Measurements from ENCODE around the gene HK2.
"Not testable (repeated sequence)": the region's sequence is repeated elsewhere in the genome, so short reads cannot be mapped to it uniquely, and the experiment has no call there.

Gene HK2

DNA sequence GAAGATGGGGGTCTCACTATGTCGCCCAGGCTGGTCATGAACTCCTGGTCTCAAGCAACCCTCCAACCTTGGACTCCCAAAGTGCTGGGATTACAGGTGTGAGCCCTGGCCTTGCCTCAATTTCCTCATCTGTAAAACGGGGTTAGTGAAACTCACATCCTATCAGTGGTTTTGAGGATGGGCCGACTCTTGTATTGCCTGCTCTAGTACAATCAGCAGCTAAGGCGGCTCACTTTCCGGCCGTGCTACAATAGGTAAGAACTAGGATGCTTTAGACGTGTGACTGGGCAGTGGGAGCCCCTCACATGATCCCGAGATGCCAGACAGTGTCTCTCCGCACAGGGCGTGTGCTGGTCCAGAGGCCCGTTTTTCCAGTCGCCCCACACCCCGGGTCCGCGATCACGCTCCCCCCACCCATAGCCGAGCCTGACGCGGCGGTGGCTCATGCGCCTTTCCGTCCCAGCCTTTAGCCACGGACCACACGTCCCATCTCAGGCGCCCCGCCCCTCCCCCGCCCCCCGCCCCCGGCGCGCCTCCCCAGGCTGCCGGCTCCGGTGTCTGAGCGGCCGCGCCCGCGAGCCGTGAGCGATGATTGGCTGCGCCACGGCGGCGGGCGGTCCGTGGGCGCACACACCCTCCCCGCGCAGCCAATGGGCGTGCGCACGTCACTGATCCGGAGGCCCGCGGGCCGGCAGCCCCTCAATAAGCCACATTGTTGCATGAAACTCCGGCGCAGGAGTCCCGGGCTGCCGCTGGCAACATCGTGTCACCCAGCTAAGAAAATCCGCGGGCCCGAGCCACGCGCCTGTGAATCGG, at the start of gene HK2:
Gene HK2 (plus strand): TSS at position 710 of the 816 bp plus-strand sequence. CDS start 454 bp downstream, outside the sequence.
- DNase-seq: peak; percentile 82

DNA sequence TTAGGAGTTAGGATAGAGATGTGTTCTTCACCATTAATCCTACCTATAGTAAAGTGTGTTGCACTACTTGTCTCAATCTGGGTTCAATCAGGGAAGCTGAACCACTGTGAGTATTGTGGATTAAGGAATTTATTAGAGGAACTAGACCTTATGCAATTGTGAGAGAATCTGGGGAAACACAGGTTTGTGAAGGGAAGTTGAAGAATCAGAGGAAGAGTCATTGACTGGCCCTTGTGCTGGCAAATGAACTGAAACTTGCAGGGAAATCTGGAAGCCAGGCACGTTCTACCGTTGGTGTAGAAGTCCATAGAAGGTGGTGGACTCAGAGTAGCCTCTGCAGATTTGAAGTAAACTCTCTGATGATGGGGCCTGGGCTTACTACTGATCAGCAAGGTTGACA, 44.7 kb upstream of the HK2 start:
- DNase-seq: no peak

DNA sequence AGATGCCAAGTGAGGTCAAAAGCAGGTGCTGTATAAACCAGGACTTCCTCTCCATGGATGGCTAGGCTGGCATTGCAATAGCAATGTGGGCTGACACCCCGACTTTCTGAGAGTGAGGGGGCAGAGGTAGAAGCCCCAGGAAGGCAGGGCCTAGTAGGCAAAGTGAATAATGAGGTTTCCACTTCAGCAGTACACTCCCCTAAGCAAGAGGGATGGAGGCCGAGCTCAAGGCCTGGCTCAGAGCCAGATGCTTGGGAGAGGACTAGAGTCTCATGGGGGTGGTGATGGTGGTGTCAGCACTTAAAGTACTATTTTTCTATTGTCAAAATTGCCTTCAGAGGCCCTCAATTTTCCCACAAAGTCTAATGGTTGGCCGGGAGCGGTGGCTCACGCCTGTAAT, 41.6 kb upstream of the HK2 start:
- DNase-seq: no peak

DNA sequence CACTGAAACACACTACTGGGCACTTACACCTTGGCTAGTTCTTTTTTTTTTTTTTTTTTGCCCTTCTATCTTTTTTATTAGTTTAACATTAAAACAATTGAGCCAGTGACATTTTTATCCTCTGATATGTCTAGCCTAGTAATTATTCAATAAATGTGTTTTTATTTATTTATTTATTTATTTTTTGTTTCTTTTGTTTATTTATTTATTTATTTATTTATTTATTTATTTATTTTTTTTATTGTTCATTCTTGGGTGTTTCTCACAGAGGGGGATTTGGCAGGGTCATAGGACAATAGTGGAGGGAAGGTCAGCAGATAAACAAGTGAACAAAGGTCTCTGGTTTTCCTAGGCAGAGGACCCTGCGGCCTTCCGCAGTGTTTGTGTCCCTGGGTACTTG, 39.0 kb upstream of the HK2 start:
- not testable (repeated sequence) for DNase-seq

DNA sequence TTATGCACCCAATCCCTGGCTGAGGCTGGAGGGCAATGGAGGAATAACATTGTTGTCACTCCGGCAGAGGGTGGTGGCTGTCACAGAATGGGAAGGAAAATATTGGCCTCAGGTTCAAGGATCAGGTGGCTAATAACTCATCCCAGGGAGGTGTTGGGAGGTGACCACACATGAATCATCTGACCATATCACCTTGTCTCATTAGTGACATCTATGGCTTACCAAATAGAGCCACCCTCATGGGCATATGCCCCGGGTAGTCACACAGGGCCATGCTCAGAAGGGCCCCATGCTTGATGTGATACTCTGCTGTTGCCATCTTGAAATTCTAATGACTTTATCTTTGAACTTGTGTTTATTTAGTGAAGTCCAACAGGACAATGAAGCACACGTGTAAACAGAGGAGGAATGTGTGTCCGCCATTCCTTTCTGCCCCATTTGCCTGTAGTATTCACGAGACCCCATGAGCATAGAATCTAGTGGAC, 27.5 kb upstream of the HK2 start:
- DNase-seq: no peak

DNA sequence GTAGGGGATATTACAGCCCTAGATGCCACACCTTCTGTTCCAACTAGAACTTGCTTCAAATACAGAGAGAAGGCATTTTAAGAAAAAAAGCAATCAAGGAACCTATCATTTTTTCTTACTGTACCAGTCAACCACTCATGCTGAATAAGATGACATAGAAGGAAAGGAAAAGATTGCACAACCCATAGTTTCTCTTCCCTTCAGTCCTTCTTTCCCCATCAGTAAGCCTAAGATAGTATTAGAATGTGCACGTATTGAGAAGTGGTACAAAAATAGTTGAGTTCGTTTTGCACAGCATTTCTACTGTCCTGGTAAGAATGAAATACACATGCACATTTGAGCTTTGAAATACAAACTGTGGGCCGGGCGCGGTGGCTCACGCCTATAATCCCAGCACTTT, 27.0 kb upstream of the HK2 start:
- no peak for DNase-seq

DNA sequence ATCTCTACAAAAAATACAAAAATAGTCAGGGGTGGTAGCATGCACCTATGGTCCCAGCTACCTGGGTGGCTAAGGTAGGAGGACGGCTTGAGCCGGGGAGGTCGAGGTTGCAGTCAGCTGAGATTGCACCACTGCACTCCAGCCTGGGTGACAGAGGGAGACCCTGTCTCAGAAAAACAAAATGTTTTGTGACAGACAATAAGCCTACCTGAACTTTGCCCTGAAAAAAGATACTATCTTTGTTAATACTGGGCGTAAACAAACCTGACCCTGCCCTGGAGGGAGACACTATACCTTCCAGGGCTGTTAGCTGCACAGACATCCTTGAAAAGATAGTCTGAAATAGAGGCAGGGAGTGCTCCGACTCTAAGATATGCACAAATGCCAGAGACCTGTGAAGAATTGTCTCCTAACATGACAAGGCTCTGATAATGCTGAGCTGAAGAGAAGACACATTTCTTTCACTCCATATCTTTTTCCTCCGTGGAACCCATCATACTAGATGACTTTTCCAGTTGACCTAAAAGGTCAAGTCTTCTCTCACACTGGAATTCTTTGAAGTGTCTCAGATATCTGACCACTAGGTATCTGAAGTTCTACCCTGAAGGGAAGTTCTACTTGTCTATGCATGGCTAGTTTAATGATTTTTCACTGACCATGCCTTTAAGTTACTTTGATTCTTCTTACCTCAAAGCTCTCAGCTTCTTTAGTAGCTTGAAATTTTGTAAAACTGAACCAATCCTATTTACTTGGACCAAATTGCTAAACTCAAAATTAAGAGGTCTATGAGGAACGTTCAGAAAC, 20.9 kb upstream of the HK2 start:
- no peak for DNase-seq

DNA sequence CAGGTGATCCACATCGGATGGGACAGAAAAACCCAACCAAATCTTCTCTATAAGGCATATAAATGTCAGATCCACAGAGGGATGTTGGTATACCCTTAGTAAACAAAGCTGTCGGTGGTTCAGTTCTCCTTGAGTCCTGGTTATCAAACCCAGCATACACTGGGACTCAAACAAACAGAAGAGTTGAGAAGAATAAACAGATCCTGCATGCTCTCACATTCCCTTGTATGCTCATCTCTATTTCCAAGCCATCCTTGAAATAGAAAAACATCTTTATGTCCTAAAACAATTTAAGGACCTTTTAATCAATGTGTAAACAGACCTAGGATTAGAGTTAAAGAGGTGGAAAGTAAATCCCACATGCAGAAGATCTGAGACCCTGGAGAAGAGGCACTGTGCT, 19.8 kb upstream of the HK2 start:
- no peak for DNase-seq

DNA sequence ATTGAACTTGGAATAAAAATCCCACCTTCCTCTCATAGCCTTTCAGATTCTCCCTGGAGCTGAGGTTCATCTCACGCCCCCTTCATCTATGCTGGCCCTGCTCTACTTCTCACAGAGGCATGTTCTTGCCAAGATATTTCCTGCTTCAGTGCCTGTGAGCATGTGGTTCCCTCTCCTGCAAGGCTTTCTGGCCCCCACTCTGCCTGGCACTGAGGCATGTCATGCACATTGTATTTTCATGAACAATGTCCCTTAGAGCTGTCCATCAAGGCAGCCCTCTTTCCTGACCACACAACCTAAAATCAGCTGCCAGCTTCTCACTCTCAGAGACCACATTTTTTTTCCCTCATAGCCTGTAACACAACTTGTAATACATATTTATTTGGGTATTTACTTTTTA, 18.0 kb upstream of the HK2 start:
- DNase-seq: no peak

DNA sequence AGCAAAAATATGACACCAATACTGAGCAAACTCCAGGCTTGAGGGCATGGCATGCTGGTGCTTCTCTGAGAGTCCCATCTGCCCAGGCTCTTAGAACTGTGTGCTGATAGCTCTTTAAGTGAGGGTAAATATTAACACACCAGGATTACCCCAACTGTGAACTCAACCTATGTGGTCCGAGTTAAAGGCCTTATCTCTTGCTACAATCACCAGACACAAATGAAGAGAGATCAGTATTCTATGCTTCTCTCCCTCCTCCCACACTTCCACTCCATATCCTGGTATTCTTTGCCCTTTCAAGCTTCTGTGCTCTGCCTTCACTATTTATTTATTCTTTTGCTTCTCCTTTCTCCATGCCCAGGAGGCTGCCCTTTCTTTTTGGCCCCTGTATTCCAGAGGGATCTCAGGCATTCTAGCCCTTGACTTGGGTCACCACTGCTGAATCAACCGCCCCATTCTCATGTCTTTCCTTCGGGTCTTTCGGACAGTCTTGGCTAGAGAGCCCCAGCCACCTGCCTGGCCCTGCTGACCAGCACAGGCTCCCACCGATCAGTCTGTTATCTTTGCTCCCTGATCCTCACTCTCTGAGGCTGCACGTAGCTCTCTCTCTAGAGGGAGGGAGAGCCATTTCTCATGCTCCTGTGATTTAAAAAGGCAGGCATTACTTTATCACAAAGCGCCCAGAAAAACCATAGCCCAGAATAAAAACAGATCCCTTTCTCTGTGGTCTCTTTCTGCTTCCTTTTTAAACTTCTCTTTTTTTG, 17.2 kb upstream of the HK2 start:
- no peak for DNase-seq

DNA sequence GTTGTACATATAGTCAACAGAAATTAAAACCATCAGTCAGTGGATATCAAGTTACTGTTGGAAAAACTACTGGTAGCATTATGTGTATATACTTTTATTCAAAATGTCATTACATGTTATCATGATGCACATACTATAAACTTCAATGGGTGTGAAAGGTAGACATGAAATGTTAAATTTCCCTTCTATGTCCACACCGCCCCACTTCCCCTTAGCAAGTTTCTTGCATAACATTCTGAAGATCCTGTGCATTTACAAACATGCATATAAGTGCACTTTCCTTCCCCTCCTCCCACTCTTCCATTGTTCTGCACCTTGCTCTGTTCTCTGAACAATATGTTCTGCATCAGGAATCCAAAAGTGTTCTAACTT, 16.6 kb upstream of the HK2 start:
- DNase-seq: no peak

DNA sequence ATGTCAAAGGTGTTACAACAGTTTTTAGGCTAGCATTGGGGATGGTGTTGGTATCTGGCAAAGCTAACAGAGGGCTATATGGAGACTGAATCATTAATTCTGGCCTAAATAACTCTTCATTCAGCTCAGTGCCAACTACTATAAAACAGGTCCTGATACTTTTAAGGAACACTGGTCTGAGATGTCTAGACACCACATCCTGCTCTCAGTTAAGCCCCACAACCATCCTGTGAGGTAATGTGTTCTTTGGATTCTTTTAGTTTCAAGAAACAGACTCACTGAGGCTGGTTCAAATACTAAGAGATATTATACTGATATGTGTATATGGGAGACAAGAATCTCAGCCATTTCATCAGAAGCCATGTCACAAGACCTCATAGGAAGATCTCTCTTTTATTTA, 14.2 kb upstream of the HK2 start:
- no peak for DNase-seq

DNA sequence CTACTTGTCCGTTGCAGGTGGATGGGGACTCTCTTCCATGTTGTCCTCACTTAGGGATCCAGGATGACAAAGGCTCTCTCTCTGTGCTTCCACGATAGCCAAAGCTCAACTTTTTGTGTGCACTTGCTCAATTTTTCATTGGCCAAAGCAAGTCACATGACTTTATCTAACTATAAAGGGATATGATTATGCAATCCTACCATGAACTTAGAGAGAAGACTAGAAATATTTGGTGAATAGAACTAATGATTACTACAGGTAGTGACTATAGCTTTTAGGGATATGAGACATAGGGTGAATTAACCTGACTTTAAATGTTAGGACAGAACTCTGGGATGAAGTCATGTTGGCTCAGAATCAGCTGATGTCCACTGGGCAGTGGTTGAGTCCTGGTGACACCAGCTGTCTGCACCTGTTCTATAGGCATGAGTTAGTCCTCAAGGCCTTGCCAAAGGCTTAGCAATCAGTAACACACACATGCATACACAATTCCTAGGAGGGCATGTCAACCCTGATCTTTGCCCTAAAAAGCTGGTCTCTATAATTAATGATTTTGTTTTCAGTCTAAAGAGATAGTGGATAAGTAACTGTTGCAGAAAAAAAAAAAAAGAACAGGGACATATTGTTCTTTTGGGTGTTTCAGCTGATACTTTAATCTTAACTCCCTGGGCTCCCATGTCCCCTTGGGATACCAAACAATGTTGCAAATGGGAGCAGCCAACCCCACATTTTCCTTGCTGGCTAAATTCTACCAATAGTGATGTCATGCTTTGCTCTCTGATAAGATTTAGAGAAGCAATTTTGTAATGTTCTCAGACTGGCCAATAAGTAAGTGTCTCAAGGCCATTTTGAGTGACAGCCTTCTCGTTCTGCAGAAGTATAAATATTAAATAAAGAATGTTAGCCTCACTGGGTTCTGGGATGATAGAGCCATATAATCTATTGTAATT, 12.5 kb upstream of the HK2 start:
- DNase-seq: no peak

DNA sequence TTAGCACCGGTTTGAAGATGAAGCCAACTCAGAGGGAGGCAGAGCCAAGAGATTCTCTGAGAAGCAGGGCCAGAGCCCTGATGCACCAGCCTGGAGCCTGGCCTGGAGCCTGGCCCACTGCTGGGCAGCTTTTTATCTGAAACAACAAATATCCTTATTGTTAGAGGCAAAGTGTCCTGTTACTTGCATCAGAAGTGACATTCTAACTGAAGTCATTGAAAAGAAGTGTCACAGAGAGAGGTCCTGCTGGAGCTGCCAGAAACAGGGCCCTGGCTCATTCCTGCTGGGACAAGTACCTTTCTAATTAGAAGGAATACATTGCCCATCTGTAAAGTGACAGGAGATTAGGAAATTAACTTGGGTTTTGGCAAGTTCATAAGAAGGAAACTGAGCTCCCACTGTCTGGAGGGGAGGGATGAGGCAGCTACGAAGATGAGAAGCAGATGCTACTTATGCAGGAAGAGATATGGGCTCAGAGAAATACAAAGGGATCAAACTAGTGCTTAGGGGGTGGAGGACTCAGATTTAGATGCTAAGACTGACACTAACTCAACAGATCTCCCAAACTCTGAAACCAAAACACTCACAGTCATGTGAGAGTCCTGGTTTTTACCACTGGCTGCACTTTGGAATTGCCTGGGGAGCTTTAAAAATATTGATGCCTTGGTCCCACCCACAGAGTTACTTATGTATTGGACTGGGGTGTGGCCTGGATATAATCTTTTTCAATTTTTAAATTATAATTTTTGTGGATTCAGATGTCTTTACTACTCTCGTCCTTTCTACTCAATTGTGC, 11.0 kb upstream of the HK2 start:
- DNase-seq: no peak

DNA sequence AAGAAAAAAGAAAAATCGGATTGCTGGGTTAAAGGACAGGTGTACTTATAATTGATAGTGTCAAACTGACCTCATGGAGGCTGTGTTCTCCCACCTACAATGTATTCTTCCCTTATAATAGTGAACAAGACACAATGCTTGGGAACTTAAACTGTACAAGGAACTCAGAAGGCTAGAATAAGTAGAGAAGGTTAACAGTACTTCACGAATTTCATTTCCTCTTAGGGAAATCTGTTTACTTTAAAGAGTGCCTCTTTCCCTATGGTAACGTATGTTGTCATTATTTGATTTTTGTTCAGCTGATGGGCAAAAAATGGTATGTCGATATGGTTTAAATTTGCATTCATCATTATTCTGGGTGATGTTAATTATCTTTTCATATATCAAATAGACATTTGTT, 9.2 kb upstream of the HK2 start:
- no peak for DNase-seq

DNA sequence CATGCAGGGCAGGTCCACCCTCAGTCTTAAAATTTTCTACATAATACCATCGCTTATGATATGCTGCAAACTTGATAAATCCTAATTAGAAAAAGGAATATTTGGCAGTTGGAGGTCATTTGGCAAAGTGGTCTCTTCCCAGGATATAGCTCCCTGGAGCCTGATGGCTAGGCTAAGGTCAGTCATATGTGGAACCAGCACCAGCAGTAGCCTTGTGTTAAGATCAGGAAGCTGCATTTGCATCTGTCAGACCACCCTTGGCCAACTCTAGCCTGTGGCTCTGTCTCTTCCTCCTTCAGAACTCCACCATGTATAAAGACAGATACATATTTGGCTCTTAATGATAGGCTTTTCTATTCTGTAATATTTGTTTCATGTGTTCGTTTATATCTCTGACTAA, 5.4 kb upstream of the HK2 start:
- DNase-seq: no peak

DNA sequence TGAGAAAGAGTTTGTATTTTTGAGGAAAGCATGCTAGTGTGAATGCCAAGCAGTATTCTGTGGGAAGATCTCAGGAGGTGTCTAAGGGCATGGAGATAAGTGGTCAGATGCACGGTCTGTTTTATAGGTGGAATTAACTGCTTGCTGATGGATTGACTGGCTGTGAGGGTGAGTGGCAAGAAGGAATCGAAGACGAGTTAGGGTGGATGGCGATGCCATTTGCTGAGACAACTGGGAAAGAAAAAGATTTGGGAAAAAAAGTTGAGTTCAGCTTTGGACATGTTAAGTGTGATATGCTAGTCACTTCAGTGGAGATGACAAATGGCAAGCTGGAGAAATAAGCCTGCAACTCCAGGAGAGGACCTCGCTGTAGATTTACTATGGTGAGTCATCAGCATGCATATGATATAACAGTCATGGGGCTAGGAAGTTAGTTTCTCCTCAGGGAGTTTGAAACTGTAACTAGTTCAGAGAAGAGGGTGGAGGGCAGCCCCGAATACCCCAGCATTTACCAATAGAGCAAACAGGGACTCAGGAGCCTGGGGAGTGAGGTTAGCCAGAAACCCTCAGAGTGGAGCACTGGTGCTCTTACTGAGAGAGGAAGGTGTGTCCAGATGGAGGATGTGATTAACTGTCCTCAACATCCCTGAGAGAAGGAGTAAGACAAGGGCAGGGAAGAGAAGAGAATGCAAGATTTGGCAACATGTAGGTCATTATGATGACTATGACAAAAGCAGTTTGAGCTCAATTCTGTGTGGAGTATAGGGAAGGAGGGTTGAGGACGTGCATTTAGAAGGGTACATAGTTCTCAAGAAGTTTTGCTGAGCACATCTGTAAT, 2.0 kb upstream of the HK2 start:
- DNase-seq: no peak

DNA sequence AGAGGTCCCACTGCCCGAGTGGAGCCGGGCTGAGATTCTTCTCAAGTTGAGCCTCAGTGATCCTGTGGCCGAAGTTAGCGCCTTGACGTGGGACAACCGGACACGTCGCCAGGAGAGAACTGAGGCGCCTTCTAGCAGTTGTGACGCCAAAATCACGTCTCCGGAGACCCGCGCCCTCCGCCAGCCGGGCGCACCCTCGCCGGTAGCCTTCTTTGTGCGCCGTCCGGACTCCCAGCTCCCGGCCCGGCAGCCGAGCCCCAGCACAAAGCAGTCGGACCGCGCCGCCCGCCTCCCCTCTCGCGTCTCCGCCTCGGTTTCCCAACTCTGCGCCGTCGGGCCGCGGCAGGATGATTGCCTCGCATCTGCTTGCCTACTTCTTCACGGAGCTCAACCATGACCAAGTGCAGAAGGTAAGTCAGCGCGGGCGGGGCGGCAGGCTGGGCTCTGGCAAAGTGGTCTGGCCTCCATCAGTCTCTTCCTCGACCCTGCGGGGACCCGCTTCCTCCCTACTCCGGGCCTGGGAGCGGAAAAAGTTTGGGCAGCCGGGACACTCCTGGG, 386 bp downstream of the HK2 start:
- DNase-seq: peak; percentile 48

DNA sequence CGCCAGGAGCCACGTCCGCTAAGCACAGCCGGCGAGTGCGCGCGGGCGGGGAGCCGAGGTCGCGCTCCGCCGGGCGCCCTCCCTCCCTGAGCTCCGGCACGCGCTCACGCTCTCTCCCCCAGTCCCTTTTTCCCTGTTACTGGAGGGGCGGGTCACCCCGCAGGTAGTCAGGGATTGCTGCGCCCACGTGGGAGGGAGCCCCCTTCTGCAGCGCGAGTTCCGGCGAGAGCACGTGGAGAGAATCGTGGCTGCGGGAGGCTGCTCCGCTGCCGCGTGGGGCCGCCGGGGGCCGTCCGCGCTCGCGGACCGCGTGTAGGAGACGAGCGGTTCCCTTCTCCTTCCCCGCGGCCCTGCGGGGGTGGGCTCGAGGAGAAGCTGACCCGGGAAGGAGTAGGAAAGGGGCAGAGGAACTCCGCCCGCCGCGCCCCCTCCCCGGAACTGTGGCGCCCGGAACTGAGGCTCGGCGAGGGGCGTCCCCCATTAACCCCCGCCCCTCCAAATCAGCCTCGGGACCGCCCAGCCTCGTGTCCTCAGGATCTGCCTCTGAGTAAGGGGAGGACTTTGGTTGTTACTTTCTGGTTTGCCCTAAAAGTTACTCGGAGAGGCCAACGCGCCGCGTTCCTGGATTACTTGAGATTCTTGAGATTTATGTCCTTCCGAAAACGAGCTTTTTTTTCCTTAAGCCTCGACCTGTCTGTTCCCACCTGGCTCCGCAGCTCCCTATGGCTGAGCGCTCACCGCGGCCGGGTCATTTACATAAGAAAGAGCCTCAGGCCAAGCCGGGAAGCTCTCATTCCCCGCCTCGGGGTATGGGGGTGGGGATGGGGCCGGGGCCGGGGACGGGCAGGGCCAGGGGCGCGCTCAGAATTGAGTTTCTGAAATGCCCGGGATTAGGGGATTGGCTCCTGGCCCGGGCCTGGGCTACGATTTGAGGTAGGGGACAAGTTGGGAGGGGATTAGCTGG, 1.1 kb downstream of the HK2 start:
- peak; percentile 59 for DNase-seq
